Measurements from ENCODE around the gene CFAP100.

Gene CFAP100

DNA sequence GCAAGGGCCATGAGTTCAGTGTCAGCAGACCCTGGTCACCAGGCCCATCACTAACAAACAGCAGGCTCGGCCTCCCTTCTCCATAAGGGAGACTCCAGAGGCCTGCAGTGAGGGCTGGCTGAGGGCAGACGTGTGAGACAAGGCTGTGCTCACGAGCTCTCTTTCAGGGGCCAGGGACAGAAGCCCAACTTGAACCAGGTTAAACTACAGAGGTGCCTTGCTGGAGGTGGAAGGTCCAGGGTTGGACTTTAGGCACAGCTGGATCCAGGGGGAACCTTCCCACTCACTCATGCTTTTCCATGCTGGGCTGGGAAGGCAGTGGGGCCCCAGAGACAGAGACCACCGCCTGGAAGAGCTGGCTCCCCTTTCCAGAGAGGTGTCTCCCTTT, 19.0 kb downstream of the CFAP100 start:
- H3K4me3 ChIP-seq (ENCODE audit: low read depth, low read length) = no peak overlapping the region
- no peak for DNase-seq (ENCODE audit: low read depth)
- TF ChIP-seq, protein P1, sequence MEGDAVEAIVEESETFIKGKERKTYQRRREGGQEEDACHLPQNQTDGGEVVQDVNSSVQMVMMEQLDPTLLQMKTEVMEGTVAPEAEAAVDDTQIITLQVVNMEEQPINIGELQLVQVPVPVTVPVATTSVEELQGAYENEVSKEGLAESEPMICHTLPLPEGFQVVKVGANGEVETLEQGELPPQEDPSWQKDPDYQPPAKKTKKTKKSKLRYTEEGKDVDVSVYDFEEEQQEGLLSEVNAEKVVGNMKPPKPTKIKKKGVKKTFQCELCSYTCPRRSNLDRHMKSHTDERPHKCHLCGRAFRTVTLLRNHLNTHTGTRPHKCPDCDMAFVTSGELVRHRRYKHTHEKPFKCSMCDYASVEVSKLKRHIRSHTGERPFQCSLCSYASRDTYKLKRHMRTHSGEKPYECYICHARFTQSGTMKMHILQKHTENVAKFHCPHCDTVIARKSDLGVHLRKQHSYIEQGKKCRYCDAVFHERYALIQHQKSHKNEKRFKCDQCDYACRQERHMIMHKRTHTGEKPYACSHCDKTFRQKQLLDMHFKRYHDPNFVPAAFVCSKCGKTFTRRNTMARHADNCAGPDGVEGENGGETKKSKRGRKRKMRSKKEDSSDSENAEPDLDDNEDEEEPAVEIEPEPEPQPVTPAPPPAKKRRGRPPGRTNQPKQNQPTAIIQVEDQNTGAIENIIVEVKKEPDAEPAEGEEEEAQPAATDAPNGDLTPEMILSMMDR (IDR thresholded peaks at IDR 0.05; ENCODE audit: low read depth, low read length, missing control alignments) = no peak

DNA sequence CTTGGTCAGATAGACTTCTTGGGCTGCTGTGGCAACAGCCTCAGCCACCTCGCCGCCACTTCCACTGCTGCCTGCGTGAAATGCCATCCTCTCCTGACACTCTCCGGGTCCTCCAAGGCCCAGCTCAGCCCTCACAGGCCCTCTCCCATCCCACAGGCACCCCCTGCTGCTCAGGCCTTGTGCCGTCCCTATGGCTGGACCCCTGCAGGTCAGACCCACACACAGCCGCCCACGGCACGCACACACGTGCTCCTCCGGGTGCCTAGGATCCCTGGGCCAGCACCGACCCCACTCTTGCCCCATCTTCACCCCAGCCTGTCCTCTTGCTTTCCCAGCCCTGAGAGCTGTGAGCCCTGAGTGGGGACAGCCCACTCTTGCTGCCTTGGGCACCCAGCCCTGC, 19.7 kb downstream of the CFAP100 start:
- DNase-seq (ENCODE audit: low read depth) = no peak
- TF ChIP-seq, protein P1 (IDR thresholded peaks at IDR 0.05; ENCODE audit: low read depth, low read length, missing control alignments) = no peak
- no peak overlapping the region for H3K4me3 ChIP-seq (ENCODE audit: low read depth, low read length)

DNA sequence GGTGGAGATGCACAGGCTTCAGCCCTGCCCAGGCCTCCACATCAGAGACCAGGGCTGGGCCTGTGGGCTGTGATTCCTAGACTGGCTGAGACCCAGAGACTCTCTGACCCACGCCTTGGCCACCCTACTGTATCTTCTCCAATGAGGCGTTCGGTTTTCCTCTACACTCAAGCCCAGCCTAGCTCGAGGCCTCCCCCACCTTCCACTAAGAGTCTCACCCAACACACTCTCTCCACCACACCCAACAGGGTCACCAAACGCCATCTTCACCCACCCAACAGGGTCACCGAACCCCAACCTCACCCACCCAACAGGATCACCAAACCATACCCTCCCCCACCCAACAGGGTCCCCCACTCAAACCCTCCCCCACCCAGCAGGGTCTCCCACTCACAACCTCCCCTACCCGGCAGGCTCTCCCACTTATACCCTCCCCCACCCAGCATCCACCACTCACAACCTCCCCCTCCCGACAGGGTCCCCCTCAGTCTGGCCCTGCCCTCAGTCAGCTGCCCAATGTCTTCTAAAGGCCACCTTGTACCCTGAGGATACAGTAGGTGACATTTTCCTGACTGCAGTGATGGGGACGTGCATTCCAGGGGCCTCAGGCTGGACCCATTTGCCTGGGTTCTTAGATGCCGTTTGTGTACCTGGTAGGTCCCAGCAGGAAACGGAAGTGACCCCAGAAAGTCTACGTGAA, 20.4 kb downstream of the CFAP100 start:
- no peak for DNase-seq (ENCODE audit: low read depth)
- no peak overlapping the region for H3K4me3 ChIP-seq (ENCODE audit: low read depth, low read length)
- TF ChIP-seq, protein P1 (IDR thresholded peaks at IDR 0.05; ENCODE audit: low read depth, low read length, missing control alignments) = no peak

DNA sequence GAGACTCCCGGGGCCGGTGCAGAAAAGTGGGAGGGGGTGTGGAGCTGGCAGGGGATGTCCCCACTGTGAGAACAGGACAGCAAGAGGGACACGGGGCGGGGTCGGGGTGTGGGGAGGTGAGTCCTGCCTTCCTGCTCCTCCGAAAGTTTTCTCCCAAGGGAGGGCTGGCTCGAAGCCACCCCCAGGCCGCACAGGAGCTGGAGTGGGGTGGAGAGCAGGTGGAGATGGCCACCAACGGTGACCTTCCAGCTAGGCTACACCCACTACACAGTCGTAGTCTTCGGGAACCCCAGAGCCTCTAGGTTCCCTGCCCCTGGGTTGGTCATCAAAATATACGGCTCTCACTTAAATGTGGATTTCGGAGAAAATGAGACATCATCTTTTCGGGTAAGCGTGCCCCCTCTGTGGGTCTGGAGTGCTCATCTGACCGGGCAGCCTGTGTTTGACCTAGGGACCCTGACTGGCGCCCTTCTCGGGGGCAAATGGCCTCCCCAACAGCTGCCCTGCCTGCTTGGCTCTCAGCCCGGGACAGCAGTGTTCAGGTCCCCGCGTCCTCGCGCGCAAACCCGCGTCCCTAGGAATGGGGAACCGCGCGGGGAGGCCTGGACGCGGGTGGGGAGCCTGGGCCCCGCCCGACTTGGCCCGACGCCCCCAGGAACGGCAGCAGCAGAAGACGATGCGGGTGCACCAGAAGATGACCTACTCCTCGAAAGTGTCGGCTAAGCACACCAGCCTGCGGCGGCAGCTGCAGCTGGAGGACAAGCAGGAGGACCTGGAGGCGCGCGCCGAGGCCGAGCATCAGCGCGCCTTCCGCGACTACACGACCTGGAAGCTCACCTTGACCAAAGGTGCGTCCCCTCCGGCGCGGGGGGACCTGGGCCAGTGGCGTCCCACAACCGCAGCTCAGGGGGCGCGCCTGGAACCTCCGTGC, 21.2 kb downstream of the CFAP100 start:
- H3K4me3 ChIP-seq (ENCODE audit: low read depth, low read length) = no peak overlapping the region
- DNase-seq (ENCODE audit: low read depth) = no peak
- TF ChIP-seq, protein P1 (IDR thresholded peaks at IDR 0.05; ENCODE audit: low read depth, low read length, missing control alignments) = no peak

DNA sequence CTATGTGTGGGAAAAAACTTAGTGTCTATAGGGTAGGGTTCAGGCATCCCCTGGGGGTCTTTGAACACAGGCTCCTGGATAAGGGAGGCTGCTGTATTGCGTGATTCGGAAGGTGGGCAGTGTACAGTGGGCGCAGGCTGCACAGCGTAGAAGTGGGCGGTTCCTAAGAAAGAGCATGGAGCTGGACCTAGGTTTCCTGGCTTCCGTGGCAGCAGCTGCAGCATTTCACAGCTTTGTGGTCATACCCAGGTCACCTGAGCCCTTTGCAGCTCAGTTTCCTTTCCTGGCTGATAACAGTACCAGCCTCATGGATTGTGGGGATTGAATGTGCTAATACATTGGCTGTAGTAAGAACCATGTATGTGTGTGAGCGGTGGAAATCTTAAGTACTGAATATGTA, 22.2 kb downstream of the CFAP100 start:
- TF ChIP-seq, protein P1 (IDR thresholded peaks at IDR 0.05; ENCODE audit: low read depth, low read length, missing control alignments) = no peak
- no peak for DNase-seq (ENCODE audit: low read depth)
- H3K4me3 ChIP-seq (ENCODE audit: low read depth, low read length) = no peak overlapping the region

DNA sequence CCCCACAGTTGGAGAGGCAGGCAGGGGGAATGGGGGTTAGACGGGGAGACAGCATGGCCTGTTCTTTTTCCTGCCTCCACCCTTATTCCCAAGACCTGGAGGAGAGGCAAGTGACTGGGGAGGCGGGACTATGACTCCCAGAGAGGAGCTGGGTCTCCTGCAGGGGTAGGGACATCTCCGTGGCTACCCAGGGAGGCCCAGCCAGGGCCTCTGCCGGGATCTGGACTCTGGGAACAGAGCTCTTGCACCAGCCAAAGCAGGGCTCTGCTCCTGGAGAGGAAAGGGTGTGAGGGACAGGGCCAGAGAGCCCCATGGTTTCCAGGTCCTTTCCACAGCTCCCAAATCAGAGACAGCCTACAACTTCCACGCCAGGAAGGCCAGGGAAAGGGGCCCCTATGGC, 22.8 kb downstream of the CFAP100 start:
- TF ChIP-seq, protein P1 (IDR thresholded peaks at IDR 0.05; ENCODE audit: low read depth, low read length, missing control alignments) = no peak
- H3K4me3 ChIP-seq (ENCODE audit: low read depth, low read length) = no peak overlapping the region
- DNase-seq (ENCODE audit: low read depth) = no peak

Measured in GM12864 (cell line).